Stimulated activated CD8-positive, alpha-beta memory T cell treated with anti-CD3 and anti-CD28 coated beads, Interleukin-2, amount 100 ng/mL, for 1 hour (primary cell): ENCODE results near the gene PODXL2.

Experiments
- DNase-seq, 2 donors: peaks; one replicate each; pipeline ENCODE4 v3.0.0-alpha.2; 2020; ENCODE audit warnings: low read depth in 2 of 2

The PODXL2 gene

GRCh38 chr3:127658234-127658633 is 29.2 kb downstream of the PODXL2 start:
- DNase-seq, result no peak

- DNase-seq, result no peak
Observed at GRCh38 chr3:127660621-127661251, 31.8 kb downstream of the PODXL2 start.

GRCh38 chr3:127661600-127661999 is 32.6 kb downstream of the PODXL2 start:
- DNase-seq, result no peak

DNA sequence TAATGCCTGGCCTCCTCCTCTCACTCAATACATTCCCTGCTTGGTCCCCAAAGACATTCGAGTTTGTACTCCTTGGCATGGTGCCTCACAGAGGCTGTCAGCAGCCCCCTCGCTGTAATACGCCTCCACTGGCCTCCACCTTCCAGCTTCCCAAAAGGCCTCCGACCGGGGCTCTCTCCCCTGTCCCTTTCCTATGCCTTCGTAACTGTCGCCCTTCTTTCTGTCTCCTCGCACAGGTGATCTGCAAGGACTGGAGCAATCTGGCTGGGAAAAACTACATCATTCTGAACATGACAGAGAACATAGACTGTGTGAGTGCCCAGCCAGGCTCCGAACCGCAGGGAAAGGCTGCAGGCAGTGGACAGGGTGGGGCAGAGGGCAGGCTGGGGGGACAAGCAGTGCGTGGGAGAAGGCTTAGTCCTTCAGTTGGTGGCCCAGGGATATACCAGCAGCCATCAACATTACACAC is 33.0 kb downstream of the PODXL2 start:
- no peak for DNase-seq

DNA sequence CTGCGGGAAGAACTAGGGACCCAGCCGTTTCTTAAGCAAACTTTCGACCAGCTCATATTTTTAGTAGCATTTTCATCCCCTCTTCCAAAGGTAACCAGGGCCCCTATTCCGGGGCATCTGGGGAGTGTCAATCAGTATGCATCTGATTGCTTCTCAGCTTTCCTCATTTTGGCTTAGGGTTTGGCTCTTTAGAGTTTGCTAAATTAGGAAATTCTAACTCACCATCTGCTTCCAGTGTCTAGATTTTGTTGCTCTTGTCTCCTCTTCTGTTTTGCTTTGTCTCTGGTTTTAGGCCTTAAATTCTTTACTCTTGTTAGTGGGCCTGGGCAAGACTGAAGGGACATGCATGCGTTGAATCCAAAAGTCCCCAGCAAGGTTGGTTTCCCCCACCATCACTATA is 34.2 kb downstream of the PODXL2 start:
- DNase-seq, result no peak

- DNase-seq, result no peak
Observed at GRCh38 chr3:127665165-127665564, 36.2 kb downstream of the PODXL2 start.

DNA sequence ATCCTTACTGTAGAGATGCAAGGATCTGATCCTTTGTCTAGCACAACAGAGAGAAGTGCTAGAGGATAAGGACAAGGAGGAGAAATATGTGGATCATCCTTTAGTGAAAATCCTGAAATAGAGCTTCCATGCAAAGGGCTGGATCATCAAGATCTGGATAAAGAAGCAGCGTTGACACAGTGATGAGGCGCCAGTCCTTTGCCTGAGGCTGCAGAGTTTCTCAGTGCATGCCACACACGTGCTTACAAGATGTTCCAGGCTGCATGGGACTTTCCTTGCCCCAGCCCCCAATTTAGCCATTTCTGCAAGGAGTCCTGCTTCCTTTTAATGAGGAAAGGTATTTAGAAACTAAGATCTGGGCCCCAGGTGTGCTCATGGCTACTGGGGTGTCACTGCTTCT is 36.6 kb downstream of the PODXL2 start:
- DNase-seq, result no peak

DNA sequence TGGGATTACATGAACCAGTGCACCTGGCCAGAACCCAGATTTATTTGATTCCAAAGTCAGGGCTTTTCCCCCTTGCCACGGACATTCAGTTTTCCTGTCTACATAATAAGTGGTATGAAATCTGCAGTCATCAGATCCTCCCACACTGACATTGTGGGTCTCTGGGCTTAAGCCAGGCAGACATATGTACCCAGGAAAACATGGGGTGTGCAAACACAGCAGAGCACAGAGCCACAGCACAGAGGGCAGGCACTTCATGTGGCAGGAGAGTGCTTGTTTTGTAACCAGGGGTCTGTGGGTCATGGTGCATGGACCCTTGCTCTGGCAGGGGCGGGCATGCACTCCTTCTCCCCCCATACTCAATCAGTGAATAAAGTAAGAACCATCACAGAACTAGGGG is 37.7 kb downstream of the PODXL2 start:
- DNase-seq, result no peak

DNA sequence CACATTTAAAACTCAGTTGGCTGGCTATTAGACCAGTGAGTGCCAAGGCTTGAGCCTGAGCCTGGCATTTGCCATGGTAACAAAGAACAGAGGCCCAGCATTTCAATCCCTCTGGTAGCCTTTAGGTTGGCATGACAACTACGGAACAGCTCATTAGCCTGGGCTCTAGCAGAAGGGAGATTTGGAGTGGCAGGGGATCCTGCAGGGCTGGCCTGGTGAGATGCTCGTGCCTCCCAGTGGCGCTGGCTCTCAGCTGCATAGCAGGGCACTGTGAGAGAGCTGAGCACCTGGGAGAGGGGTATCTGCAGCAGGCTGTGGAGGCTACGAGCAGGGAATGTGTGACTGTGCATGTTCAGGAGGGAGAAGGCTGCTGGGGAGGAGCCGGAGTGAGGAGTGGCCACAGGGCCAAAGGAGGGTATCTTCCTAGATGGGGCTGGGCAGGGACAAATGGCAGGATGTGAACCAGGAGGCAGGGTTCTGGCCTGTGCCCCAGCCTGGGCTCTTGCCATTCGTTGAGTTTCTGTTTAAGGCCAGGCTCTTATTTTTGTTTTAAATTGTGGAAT is 38.2 kb downstream of the PODXL2 start:
- DNase-seq, result no peak

DNA sequence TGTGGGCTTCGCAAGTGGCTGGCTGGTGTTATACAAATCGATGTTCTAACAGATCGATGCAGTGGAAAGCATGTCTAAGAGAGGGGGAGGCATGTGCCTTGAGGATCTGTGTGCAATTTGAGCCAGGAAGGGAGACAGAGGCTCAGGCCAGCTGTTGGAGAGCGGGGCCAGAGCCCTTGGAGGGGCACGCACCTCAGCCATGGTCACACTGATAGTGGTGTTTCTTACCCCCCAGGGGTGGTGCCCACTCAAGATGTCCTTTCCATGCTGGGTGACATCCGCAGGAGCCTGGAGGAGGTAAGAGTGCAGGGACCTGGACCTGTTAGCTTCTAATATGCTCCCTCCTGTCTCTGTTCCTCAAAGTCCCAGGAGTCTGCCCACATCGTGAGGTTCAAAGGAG is 39.9 kb downstream of the PODXL2 start:
- DNase-seq, result no peak

DNA sequence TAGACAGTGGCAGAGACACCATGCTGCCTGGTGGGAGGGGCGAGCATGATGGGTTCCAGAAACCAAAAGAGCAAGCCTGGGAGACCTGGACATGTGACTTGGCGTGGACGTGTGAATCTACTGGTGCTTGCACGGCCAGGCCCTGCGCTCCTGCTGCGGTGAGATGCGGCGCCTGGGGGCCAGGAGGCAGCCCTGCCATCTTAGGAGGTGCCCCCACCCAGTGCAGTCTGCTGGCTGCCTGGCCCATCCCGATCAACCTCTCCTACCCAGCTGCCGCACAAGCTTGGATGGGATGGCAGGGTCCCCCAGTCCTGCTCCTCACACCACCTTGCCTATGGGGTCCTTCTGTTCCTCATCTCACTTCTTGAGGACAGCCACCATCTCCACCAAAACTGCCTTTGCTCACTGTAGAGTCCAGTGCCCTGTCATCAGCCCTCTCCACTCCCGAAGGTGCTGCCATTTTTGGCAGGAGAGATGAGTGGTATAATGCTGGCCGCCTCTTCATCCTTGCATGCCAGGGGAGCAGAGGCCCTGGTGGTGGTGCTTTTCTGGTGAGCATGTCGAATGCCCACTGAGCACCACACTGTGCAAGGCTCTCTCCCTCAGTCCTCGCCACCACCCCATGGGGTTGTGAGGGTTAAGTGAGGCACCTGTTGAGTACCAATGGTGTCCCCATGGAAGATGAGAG is 40.7 kb downstream of the PODXL2 start:
- no peak for DNase-seq

GRCh38 chr3:127670229-127670559 is 41.2 kb downstream of the PODXL2 start:
- no peak for DNase-seq

- no peak for DNase-seq
Observed at GRCh38 chr3:127670761-127671522, 42.0 kb downstream of the PODXL2 start.

DNA sequence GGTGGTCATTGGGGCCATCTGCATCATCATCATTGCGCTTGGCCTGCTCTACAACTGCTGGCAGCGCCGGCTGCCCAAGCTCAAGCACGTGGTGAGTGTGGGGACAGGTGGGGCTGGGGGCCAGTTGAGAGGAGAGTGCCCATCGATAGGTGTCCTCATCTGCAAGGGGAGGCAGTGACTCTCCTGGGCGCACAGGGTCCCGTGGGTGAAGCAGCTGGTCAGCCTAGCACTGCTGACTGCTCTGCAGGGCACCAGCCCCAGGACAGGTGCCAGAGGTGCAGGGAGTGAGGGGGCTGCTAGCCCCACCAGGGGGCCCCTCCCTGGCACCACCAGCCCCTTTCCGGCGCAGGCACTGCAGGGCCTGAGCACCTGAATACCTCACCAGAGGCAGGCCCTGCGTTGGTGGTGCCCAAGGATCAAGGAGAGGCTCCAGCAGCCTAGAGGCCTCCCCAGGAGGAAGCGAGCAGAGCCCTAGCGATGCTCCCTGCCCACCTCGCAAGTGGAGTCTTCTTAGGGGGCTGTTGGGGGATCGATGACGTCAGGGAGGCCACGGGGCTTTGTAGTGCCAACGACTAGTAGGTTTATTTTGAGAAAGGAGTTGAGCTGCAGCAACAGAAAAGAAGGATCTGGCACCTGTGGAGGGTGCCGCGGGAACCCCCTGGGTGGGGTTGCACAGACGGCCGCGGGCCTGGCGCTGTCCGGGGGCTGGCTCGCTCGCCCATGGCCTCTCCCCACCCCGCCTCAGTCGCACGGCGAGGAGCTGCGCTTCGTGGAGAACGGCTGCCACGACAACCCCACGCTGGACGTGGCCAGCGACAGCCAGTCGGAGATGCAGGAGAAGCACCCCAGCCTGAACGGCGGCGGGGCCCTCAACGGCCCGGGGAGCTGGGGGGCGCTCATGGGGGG is 42.8 kb downstream of the PODXL2 start:
- no peak for DNase-seq

GRCh38 chr3:127672429-127673190 is 43.6 kb downstream of the PODXL2 start, which contains the start of gene ABTB1:
Gene ABTB1, plus strand, starts transcription at chr3:127672952. Its CDS starts 74 bp downstream, at chr3:127673026.
- peak; percentile 76 to 77 for DNase-seq

GRCh38 chr3:127673191-127674100 is 44.5 kb downstream of the PODXL2 start:
- DNase-seq, result peak in 1 of 2 donors; percentile 18

DNA sequence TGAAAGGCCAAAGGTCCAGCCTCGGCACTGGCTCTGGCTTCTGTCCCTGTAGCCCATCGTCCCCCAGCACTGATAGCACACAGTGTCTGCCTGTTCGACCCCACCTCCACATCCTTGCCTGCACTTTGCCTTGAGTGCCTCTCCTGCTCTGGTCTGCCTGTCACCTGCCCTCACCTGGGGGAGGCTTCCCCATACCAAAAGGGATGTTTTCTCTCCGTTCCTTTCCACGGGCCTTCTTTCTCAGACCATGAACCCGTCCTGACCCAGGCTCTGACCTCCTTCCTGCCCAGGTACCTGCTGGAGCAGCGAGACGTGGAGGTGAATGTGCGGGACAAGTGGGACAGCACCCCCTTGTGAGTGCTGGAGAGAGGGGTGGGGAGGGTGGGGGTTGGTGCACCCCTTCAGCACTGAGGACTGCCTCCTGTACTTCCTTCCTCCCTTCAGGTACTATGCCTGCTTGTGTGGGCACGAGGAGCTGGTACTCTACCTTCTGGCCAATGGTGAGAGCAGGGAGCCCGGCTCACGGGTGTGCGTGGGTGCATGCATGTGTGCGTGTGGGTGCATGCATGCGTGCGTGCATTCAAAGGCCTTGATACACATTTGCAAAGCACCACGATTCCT is 45.2 kb downstream of the PODXL2 start:
- no peak for DNase-seq

- DNase-seq, result no peak
Observed at GRCh38 chr3:127674790-127675189, 45.8 kb downstream of the PODXL2 start.
